Activated CD4-positive, alpha-beta T cell treated with anti-CD3 and anti-CD28 coated beads for 24 hours (primary cell): Measurements from ENCODE around the gene KIF5A.

Experiments
- DNase-seq, 2 donors: peaks; one replicate each; pipeline ENCODE4 v3.0.0-alpha.2; 2020; ENCODE audit warnings: low read depth in 2 of 2

KIF5A gene

GRCh38 chr12:57620245-57620935, 70.5 kb downstream of the KIF5A start:
- no peak for DNase-seq

- no peak for DNase-seq
Observed at GRCh38 chr12:57620936-57621496, 71.2 kb downstream of the KIF5A start.

GRCh38 chr12:57621497-57622292, 71.9 kb downstream of the KIF5A start:
- DNase-seq: peak; percentile 42 to 62

GRCh38 chr12:57622293-57623245, 72.7 kb downstream of the KIF5A start:
- DNase-seq: no peak

GRCh38 chr12:57623385-57623784, 73.5 kb downstream of the KIF5A start:
- no peak for DNase-seq

- DNase-seq: no peak
Observed at GRCh38 chr12:57623811-57624390, 74.1 kb downstream of the KIF5A start.

- no peak for DNase-seq
Observed at GRCh38 chr12:57624441-57625220, 74.8 kb downstream of the KIF5A start.

DNA sequence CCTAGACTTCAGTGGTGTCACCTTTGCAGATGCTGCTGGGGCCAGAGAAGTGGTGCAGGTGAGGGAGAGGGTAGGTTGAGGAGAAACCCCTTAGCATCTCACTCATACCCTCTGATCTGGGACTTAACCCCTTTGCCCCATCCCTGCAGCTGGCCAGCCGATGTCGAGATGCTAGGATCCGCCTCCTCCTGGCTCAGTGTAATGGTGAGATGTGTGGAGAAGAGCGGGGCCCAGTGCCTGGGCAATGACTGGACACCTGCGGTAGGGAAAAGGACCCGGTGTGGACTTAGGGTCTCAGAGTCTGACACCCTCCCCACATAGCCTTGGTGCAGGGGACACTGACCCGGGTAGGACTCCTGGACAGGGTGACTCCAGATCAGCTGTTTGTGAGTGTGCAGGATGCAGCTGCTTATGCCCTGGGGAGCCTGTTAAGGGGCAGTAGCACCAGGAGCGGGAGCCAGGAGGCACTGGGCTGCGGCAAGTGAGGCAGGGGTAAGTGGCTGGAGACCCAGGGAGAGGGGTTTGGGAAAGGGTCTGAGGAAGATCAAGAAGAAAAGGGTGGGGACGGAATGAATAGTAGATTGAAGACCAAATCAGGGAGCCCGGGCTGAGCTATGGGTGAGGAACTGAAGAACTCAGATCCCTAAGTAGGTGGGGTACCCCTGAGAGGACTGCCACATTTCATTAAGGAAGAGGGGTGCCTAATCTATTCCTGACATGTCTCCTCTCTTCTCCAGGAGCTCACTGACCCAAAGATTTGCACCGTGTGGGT, 75.6 kb downstream of the KIF5A start:
- no peak for DNase-seq

GRCh38 chr12:57626111-57626920, 76.5 kb downstream of the KIF5A start:
- no peak for DNase-seq

DNA sequence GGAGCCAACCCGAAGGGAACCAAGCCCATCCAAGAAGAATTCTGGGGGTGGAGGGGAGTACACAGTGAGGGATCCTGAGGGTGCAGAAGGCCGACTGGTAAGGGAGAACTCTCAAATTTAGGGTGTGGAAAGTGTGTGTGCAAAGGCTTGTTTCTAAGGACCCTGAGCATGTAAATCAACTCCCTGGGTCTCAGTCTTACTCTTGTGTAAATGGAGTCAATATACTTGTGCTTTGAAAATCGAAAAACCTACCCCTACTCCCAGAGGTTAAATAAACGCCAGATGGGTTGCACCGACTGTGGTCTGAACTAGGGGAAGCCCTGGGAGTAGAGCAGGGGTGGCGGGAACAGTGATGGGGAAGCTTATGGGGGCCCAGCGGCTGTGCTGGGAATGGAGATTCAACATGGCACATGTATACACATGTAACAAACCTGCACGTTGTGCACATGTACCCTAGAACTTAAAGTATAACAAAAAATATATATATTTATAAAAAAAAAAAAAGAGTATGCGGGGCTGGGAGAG, 77.1 kb downstream of the KIF5A start:
- DNase-seq: no peak

DNA sequence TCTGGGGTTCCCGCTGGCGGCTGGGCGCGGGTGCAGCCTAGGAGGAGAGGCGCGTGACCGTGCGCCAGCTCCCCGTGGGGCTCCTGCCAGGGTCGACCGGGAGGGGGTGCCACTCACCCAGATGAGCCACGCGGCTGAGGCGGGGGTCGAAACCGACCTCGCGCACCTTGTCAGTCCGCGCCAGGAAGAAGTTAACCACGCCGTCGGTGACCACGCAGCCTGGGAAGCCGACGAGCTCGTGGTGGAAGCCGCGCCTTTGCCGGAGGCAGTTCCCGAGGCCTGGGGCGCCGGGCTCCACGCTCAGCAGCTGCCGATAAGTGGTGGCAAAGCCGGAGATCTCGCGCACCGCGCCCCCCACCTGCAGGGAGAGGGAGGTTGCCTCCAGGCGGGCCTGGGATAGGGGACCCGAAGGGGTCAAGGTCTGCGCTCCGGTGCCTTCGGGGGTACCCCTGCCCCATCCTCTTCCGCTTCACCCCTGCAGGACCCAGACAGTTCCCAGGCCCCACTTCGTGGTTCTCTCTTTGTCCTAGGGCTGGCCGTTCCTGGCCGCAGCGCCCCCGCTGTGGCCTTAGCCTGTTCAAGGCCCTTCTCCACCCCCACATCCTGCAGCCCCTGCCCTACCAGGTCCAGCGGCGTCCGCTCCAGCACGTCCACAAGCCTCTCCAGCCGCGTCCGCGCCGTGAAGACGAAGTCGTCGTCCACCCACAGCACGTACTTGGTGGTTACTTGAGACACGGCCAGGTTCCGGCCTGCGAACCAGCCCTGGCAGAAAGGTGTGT, 77.8 kb downstream of the KIF5A start:
- no peak for DNase-seq

- no peak for DNase-seq
Observed at GRCh38 chr12:57628280-57629191, 78.7 kb downstream of the KIF5A start.

DNA sequence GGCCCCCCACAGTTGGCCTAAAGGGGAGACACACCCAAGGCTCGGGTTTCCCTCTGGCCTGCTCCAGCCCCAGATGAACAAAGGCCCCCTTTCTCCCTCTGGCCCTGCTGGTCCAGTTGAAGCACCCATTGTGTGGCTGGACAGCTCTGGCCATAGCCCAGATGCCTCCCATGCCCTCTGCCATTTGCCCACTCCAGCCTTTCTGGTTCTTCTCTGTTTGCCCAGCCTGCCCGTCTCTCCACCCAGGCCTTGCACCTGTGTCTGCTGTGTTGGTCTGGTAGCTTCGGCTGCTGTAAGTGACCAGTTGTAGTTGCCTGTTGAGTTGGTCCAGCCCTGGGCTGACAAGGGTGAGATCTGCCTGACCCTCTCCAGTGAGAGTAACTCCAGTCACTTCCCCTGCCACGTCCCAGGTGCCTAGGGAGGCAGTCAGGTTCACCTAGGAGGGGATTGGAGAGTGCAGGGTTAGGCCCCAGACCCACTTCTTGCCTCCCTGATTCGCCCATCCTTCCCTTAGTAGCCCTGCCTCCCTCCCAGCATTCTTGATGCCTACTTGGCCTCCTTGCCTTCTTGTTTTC, 80.1 kb downstream of the KIF5A start:
- DNase-seq: no peak

DNA sequence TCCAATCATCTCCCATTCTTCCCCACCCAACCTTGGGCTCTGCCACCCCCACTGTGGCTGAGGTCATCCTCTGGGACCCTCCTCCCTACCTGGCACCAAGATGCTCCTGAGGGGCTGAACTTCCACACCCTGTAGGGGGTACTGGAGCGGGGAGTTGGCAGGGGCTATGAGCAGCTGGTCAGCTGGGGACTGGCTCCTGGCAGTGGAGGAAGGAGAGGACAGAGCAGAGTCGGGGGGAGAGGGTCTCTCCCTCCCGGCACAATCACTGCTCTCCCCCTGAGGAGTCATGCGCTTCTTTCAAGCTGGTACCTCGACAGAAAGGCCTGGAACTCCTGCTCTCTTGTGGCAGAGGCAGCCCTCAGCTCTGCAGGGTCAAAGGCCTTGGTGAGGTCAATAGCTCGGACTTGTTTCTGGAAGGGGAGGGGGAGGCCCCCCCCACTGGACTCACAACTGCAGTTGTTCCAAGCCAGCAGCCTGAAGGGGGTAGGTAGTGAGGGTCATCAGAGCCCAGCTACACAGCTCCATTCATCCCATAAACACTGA, 81.1 kb downstream of the KIF5A start:
- DNase-seq: no peak

- DNase-seq: no peak
Observed at GRCh38 chr12:57631566-57632072, 81.8 kb downstream of the KIF5A start.
